Retinal pigment epithelial cell (primary cell): ENCODE results near the gene FOXP1.

ENCODE experiments used
- DNase-seq: peaks from one replicate; pipeline ENCODE4 v3.0.0-alpha.2; 2010; ENCODE audit warnings: low read depth
- H3K4me3 ChIP-seq: 2 replicates; pipeline ENCODE4 v1.5.1; 2011; ENCODE audit warnings: mild to moderate bottlenecking, low read length, control low read depth, moderate library complexity
- TF ChIP-seq, protein P1 (sequence below): conservative IDR thresholded peaks from 2 replicates; pipeline ENCODE4 v1.5.1; 2011; ENCODE audit warnings: low read depth, low read length, control low read depth, inconsistent platforms

Gene FOXP1

DNA sequence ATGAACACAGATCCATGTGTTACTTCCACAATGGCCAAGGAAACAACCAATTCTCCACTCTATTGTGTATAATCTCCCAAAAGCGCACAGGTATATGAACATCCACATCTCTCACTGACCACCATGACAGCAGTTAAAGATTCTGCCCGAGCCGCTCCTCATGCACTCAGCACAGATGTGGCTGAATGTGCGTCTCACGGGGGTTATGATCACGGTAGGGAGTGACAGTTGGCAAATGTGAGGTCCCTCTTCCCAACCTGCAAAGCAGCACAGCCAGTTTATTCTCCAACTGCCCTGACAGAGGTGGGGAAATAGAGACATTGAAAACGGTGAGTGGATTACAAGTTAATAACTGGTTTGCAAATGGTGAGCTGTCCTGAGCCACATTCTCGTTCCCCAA is 17.6 kb downstream of the FOXP1 start:
- DNase-seq = no peak
- no peak overlapping the region for H3K4me3 ChIP-seq
- TF ChIP-seq, protein P1, sequence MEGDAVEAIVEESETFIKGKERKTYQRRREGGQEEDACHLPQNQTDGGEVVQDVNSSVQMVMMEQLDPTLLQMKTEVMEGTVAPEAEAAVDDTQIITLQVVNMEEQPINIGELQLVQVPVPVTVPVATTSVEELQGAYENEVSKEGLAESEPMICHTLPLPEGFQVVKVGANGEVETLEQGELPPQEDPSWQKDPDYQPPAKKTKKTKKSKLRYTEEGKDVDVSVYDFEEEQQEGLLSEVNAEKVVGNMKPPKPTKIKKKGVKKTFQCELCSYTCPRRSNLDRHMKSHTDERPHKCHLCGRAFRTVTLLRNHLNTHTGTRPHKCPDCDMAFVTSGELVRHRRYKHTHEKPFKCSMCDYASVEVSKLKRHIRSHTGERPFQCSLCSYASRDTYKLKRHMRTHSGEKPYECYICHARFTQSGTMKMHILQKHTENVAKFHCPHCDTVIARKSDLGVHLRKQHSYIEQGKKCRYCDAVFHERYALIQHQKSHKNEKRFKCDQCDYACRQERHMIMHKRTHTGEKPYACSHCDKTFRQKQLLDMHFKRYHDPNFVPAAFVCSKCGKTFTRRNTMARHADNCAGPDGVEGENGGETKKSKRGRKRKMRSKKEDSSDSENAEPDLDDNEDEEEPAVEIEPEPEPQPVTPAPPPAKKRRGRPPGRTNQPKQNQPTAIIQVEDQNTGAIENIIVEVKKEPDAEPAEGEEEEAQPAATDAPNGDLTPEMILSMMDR = no peak

DNA sequence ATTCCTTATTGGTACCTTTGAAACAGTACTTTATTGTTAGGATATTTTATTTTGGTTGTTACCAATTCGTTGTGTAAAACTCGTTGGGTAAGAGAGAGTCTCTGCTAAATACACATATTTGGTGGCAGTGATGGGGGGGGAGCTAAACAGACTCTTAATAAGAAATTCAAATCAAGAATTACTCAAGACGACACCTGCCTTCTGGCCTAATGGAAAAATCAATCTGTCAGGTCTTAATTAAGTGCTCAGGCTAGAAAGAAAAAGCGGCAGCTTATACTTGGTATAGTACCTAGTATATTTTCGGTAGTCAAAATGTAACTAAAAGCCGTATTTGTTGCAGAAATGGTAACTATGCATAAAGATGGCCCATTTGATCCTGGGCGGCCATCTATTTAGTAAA is 18.2 kb downstream of the FOXP1 start:
- TF ChIP-seq, protein P1 = no peak
- DNase-seq = no peak
- no peak overlapping the region for H3K4me3 ChIP-seq

DNA sequence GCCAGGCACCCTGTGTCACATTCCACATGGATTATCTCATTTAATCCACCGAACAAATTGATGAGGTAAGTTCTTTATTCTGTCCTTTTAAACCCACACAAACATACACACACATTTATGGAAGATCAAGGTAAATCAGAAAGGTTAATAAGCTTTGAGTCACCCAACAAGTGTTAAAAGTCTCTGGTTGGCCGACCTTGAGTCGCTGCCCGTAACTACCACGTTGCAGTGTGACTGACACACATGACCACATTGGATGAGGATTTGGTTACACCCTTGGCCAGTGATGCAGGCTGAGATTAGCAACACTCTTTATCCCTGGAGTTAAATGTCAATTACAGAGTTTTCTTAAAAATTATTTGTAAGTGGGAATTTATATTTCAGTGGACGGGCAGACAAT is 19.2 kb downstream of the FOXP1 start:
- DNase-seq = peak; percentile 91
- TF ChIP-seq, protein P1 = no peak
- no peak overlapping the region for H3K4me3 ChIP-seq

DNA sequence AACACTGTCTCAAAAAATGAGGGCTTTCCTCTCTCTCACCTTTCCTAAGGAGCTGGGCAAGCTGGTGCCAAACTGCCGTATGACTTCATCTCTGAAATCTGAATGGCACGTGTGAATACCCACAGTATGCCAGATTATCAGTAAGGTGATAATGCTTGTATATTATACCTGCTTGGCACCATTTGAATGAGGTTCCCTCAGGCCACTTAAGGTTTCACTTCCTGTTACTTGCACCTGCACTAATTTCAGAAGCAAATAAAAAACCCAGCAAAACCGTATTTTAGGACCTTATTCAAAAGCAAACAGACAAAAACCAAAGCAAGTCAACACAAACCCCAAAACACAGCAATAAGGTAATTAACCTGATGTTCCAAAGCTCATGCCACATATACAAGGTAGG is 19.7 kb downstream of the FOXP1 start:
- H3K4me3 ChIP-seq = no peak overlapping the region
- no peak for DNase-seq
- TF ChIP-seq, protein P1 = no peak

DNA sequence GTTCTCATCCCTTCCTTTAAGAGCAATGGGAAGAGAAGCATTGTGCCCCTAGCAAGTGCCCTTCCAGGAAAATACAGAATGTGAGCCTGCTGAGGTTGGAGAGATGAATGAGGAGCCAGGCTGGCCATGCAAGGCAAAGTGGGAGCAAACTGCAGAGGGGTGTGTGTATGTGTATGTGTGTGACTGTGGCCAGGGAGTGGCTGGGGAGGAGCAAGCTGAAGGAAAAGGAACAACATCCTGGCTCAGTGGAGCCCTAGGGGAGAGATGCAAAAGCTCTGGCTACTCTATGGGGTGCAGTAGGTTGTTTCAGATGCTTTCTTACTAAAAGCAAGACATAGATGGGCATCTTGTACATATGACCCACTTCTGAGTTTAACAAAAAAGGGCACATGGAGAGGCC is 20.6 kb downstream of the FOXP1 start:
- no peak overlapping the region for H3K4me3 ChIP-seq
- no peak for DNase-seq
- TF ChIP-seq, protein P1 = no peak

DNA sequence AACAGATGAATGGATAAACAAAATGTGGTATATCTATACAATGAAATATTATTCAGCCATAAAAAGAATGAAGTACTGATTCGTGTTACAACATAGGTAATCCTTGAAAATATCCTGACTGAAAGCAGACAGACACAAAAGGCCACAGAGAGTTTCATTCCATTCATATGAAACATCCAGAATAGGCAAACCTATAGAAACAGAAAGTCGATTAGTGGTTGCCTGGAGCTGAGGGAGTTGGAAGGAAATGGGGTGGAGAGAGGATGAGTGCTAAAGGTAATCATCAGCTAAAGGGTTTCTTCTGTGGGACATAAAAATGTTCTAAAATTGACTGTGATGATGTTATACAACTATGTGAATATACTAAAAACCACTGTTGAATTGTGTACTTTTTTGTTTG is 22.9 kb downstream of the FOXP1 start:
- DNase-seq = no peak
- no peak overlapping the region for H3K4me3 ChIP-seq
- TF ChIP-seq, protein P1 = no peak

DNA sequence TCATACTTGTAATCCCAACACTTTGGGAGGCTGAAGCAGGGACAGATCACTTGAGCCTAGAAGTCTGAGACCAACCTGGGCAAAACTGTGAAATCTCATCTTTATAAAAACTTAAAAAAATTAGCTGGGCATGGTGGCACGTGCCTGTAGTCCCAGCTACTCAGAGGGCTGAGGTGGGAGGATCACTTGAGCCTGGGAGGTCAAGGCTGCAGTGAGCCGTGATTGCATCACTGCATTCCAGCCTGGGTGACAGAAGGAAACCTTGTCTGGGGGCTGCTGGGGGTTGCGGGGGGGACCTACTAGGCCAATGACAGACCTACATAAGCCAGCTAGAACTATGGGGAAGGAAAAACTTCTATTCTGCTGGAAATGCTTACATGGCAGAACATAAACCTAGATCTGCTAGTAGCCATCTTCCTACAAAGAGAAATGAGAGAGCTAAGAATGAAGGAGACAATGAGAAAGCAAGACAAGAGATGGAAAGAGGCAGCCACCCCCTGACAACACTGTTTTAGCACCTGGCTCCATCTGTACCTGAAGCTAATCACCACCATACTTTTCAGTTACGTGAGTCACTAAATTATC is 23.9 kb downstream of the FOXP1 start:
- no peak overlapping the region for H3K4me3 ChIP-seq
- DNase-seq = no peak
- TF ChIP-seq, protein P1 = no peak
